Left lung (tissue), 10 donors: ENCODE data around the gene SPATA1. TPM values are rescaled to one million over a fixed set of nuclear protein-coding genes. Genes with fewer than 3 reads are reported as not detected.

Experiments
- ATAC-seq: fragments of 200-7000 bp; cut with Tn5 transposase; one replicate; pipeline ENCODE4 v1.9.1; 2020; ENCODE audit warnings: moderate library complexity
- DNase-seq, 4 donors: peaks; one replicate each; pipeline ENCODE4 v3.0.0-alpha.2; 2013 to 2020
- H3K27ac ChIP-seq, 2 donors: fragments of 200-600 bp; sonication (generic) in 1 of 2; one replicate each; pipeline versions ENCODE4 v1.5.0 to v1.8.0; 2020 to 2021
- H3K27me3 ChIP-seq, 2 donors: fragments of 200-600 bp; sonication (generic) in 1 of 2; one replicate each; pipeline versions ENCODE4 v1.5.0 to v1.8.0; 2020 to 2021
- H3K36me3 ChIP-seq, 2 donors: fragments of 200-600 bp; sonication (generic) in 1 of 2; one replicate each; pipeline versions ENCODE4 v1.5.0 to v1.8.0; 2020 to 2021
- H3K4me1 ChIP-seq, 2 donors: fragments of 200-600 bp; one replicate each; pipeline ENCODE4 v1.8.0; 2021
- H3K4me3 ChIP-seq, 2 donors: fragments of 200-600 bp; sonication (generic) in 1 of 2; one replicate each; pipeline versions ENCODE4 v1.5.0 to v1.8.0; 2020 to 2021; ENCODE audit warnings: mild to moderate bottlenecking in 1 of 2
- H3K9me3 ChIP-seq, 2 donors: fragments of 200-600 bp; sonication (generic) in 1 of 2; one replicate each; pipeline versions ENCODE4 v1.5.0 to v1.8.0; 2020 to 2021
- CTCF ChIP-seq, 2 donors: fragments of 200-600 bp; sonication (generic) in 1 of 2; IDR thresholded peaks; one replicate each; pipeline versions ENCODE4 v1.5.0 to v1.8.0; 2021; ENCODE audit warnings: antibody characterized with exemption in 2 of 2
- intact Hi-C, 2 donors: fragments of 100-400 bp; cut with DNase I; formaldehyde crosslinking; loops; one replicate each; pipeline versions ENCODE4 v1.11.2 to v1.14.2; 2022
- polyA plus RNA-seq, 6 donors: library from polyadenylated mRNA; unstranded; fragments of 120-200 nt; gene quantifications; one replicate each; pipeline ENCODE4 v1.2.1, GENCODE V29; 2013; ENCODE audit not compliant: insufficient read length in 6 of 6
- total RNA-seq, 2 donors: library from RNA; stranded (reverse); fragmentation: NEBNext Ultra II Directional; extraction: Animal tissue kit (Norgen Biotek cat#: 25700); gene quantifications; one replicate each; pipeline ENCODE4 v1.2.1, GENCODE V29; 2021
- donor health status: DM: no; HTN: yes; CAD: no.
- donor health status: DM: no; HTN: no; CAD: no.

The SPATA1 gene
- total and polyA plus RNA-seq, 8 donors: 1.3 to 4.0 (median 3.4) TPM

- H3K27me3 ChIP-seq: no peaks in the 10 kb centered on the region
- no peaks in the 10 kb centered on the region for H3K36me3 ChIP-seq
- peaks cover 0 to 41% of the 10 kb centered on the region in 2 donors for H3K9me3 ChIP-seq
- no peak for TF ChIP-seq CTCF (IDR thresholded peaks at IDR 0.05)
- no peak for ATAC-seq
- H3K4me3 ChIP-seq: no peak overlapping the region
- DNase-seq: no peak
- no peaks in the 10 kb centered on the region for H3K4me1 ChIP-seq
- intact Hi-C loops: no loop called here
- H3K27ac ChIP-seq: no peak overlapping the region
Observed at GRCh38 chr1:84606977-84607376, 100.8 kb downstream of the SPATA1 start.

- ATAC-seq (no peak), DNase-seq (no peak)
- no peak overlapping the region for H3K4me3 ChIP-seq
- TF ChIP-seq CTCF (IDR thresholded peaks at IDR 0.05): no peak
- H3K36me3 ChIP-seq: no peaks in the 10 kb centered on the region
- H3K9me3 ChIP-seq: peaks cover 0 to 24% of the 10 kb centered on the region in 2 donors
- H3K4me1 ChIP-seq: no peaks in the 10 kb centered on the region
- intact Hi-C loops: no loop called here
- H3K27ac ChIP-seq: no peak overlapping the region
- no peaks in the 10 kb centered on the region for H3K27me3 ChIP-seq
Observed at GRCh38 chr1:84611091-84611490, 104.9 kb downstream of the SPATA1 start.

- H3K27ac ChIP-seq: no peak overlapping the region
- DNase-seq (no peak), ATAC-seq (no peak)
- peaks cover 0 to 17% of the 10 kb centered on the region in 2 donors for H3K9me3 ChIP-seq
- no peaks in the 10 kb centered on the region for H3K4me1 ChIP-seq
- H3K36me3 ChIP-seq: no peaks in the 10 kb centered on the region
- no peaks in the 10 kb centered on the region for H3K27me3 ChIP-seq
- TF ChIP-seq CTCF (IDR thresholded peaks at IDR 0.05): no peak
- H3K4me3 ChIP-seq: no peak overlapping the region
- intact Hi-C loops: no loop called here
Observed at GRCh38 chr1:84611796-84612195, 105.6 kb downstream of the SPATA1 start.

- Histone ChIP-seq H3K36me3 (no peaks in the 10 kb centered on the region), H3K9me3 (peaks cover 0 to 10% of the 10 kb centered on the region in 2 donors), H3K27ac (no peak overlapping the region), H3K4me1 (no peaks in the 10 kb centered on the region), H3K27me3 (no peaks in the 10 kb centered on the region), H3K4me3 (no peak overlapping the region)
- no peak for ATAC-seq
- no peak for TF ChIP-seq CTCF (IDR thresholded peaks at IDR 0.05)
- DNase-seq: no peak
- intact Hi-C loops: no loop called here
Observed at GRCh38 chr1:84613026-84613425, 106.8 kb downstream of the SPATA1 start.

GRCh38 chr1:84613887-84614286 lies 107.7 kb downstream of the SPATA1 start:
- Histone ChIP-seq H3K27me3 (no peaks in the 10 kb centered on the region), H3K4me1 (peaks cover 0 to 2% of the 10 kb centered on the region in 2 donors), H3K9me3 (peaks cover 0 to 10% of the 10 kb centered on the region in 2 donors), H3K4me3 (no peak overlapping the region), H3K27ac (no peak overlapping the region), H3K36me3 (no peaks in the 10 kb centered on the region)
- intact Hi-C loops: no loop called here
- DNase-seq (no peak), ATAC-seq (no peak)
- no peak for TF ChIP-seq CTCF (IDR thresholded peaks at IDR 0.05)
